CD4-positive, alpha-beta T cell treated with Interleukin-21 for 1 hour (primary cell): ENCODE measurements around the gene MAP3K12.

ENCODE experiments used
- DNase-seq: peaks from one replicate; pipeline ENCODE4 v3.0.0-alpha.2; 2020

The MAP3K12 gene

DNA sequence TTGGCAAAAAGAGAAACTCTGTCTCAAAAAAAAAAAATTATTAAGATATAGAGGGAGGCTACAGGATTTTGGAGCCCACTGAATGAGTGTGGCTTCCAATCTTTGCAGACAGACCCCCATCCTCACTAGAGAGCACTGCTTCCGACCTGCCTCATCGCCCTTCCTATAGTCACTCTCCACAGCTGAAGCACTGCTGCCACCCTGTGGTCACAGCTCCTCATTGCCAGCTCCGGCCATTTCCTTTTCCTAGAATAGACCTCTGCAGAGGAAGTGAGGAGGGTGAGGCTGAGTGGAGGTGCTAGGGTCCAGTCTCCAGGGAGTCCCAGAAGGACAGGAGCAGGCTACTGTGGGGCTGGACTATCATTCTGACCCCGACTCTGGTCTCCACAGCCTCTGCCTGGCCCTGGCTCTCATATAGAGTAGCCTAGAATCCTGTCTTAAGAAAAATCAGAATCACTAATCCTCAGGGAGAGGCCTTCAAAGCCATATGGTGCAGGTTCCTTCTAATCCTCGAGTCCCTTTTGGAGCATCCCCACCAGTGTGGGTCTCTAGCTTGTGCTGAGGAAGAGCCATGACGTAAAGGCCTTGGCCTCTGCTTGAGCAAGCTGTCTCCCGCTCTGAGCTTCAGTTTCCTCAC, 9.4 kb upstream of the MAP3K12 start:
- peak; percentile 86 for DNase-seq

DNA sequence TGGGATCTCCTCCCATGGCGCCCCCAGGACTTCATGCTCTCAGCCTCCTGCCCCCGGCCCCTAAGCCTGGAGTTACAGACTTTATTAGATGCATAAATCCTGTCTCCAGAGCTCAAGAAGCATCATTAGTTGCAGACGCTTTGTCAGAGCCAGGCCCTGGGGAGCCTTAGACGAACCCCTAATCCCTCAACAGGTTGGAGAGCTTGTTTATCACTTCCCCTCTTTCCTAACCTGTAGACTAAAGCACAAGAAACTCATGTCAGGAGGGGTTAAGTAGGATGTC, 8.3 kb upstream of the MAP3K12 start:
- DNase-seq: no peak

DNA sequence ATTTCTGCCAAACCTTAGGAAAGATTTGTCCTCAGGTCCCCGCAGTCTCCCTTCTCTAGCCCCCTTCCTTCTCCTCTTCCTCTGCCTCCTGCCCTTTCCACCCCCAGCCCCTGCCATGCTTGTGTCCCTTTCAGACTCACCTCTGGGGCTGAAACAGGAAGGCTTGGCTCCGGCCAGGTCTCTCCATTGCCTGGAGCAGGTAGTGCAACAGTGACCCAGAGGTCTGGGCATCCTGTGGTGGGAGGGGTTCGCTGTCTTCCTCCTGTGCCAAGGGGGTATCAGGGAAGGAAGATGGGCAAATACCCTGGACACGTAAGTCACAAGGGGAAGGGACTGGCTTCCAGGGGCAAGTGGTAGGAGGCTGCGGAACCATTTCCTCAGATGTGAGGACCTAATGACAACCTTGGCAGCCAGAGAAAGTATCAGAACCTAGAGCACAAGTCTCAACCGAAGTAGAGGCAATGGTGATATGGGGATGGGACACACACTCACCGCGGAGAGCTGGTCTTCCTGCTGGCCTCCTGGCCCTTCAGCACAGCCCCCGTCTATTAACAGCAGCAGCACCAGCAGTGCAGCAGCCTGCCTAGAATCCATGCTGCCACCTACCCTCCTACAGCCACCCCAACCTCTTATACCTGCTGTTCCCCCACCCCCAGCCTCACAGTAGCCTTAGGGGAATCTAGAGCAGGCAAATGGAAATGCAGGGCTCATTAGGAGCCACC, 7.8 kb upstream of the MAP3K12 start, which contains the start of gene NPFF:
TSS of gene NPFF (minus strand) at position 604 of the 722 bp plus-strand sequence. CDS start at position 594, 10 bp downstream.
- DNase-seq: no peak

DNA sequence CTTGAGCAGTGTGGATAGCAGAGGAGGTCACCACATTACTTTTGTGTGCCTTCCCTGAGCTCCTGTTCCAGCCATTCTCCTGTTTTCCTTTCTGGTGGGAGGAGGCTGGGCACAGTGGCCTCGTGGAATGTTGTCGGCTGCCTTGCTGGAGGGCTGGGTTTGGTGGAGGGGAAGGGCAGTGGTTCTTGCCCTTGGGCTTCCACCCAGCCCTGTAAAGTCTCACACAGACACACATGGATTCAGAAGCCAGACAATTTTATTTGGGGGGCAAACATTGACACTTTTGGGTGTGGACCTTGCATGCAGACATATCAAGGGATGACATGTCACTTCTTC, 7.2 kb upstream of the MAP3K12 start:
- DNase-seq: no peak

DNA sequence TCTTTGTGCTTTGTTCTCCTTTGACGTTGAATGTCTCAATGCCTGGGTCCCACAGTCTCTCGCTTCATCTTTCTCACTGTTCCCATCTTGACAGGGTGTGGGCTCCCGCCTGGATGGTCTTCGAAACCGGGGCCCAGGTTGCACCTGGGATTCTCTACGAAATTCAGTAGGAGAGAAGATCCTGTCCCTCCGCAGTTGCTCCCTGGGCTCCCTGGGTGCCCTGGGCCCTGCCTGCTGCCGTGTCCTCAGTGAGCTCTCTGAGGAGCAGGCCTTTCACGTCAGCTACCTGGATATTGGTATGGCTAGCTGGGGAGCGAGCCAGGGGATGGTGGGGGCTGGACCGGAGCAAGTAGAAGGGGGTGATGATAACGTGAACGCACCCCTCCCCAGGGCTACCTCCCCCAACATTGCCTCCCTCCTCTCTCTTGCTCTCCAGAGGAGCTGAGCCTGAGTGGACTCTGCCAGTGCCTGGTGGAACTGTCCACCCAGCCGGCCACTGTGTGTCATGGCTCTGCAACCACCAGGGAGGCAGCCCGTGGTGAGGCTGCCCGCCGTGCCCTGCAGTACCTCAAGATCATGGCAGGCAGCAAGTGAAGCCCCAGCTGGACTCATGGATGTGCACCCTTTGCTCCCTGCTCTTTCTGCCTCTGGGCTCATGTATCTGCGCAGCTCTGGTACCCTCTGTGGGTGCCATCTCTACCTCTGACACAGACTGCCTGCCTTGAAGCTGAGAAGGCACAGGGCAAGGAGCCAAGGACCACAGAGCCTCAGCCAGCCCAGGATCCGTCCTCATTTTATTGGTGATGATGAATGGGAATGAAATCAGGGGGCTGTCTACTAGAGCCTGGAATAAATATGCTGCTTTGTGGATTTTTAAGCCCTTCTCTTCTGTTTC, 6.5 kb upstream of the MAP3K12 start:
- DNase-seq: no peak

DNA sequence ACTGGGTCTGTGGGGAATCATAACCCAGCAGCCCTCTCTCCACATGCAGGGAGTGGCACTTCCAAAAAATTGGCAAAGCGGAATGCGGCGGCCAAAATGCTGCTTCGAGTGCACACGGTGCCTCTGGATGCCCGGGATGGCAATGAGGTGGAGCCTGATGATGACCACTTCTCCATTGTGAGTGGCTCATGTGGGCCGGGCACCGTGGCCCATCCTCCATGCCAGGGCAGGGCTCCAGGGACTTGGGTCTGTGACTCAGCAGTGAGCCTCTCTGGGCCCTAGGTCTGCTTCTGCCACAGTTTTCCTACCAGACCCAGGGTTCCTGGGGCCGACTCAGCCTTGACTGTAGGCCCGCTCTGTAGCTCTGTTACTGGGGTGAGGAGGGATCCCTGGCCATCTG, 5.8 kb upstream of the MAP3K12 start:
- no peak for DNase-seq

DNA sequence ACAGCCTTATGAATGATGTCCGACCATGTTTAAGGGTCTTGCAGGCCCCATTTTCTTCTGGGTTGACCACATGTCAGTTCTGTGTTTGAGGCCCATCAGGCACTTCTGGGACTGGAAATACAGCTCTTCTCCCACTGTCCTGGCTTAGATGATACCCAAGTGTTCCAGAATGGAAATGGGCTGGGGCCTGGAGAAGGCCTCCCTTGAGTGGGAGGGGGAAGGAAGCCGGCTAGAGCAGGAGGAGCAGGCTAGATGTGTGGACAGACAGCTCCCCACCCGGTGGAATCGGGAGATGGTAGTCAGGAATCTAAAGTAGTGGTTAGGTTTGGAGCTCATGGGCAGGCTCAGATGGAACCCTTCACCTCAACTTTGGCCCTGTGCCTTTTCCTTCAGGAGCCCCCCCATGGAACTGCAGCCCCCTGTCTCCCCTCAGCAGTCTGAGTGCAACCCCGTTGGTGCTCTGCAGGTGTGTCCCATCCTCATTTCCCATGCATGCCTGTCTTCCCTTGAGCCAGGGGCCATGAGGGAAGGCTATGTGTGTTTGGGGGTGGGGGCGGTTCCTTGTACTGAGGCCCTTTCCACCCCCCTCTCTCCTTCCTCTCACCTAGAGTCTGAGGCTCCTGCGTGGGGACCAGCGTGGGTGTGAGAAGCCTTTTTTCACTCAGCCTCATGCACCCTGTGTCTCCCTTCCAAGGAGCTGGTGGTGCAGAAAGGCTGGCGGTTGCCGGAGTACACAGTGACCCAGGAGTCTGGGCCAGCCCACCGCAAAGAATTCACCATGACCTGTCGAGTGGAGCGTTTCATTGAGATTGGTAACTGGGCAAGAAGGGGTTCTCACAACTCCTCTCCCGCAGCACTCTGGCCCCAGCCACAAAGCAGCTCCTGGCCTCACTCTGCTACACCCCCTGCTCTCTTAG, 5.0 kb upstream of the MAP3K12 start:
- no peak for DNase-seq

DNA sequence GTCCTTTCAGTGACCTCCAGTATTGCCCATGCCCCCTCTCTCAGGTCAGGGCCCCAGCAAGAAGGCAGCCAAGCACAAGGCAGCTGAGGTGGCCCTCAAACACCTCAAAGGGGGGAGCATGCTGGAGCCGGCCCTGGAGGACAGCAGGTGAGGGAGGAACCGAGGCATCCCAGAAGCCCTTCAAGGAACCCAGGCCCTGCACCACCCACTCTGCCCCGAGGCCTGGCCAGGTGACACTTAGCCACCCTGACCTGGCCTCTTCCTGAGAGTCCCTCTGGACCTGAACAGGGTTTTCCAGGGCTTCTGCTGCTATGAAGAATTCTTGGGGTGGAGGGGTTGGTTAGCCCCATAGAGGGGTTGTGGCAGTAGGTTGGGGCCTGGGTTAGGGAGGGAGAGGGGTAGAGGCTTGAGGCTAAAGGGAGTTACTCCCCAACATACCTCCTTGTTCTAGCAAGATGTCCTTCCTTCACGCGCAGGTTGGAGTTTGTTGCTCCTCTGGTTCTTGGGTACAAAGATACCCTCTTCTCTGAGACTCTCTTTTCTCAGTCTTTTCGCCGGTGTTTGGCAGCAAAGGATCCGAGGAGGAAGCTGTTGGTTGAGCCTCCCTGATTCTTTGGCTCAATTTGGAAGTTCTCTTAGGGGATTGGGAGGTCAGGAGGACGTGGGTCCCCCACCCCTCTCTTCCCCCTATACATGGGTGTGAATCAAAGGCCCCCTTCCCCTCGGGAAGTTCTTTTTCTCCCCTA, 3.9 kb upstream of the MAP3K12 start:
- DNase-seq: no peak

DNA sequence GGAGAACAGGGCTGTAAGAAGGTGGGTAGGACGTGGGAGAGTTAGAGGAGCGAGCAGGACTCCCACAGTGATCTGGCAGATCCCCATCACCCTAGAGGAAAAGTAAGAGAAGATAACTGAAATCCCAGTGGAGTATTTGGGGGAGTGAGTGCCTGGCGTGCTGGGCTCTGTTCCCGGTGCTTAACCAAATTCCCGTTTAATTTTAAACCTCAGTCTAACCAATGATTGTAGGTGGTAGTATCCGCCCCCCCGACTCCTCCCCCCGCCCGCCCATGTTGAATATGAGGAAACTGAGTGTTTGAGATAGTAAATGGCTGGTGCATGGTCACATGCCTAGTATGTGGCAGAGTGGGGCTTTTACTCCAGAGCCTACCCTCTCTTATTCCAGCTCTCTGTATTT, 3.1 kb upstream of the MAP3K12 start:
- DNase-seq: no peak

DNA sequence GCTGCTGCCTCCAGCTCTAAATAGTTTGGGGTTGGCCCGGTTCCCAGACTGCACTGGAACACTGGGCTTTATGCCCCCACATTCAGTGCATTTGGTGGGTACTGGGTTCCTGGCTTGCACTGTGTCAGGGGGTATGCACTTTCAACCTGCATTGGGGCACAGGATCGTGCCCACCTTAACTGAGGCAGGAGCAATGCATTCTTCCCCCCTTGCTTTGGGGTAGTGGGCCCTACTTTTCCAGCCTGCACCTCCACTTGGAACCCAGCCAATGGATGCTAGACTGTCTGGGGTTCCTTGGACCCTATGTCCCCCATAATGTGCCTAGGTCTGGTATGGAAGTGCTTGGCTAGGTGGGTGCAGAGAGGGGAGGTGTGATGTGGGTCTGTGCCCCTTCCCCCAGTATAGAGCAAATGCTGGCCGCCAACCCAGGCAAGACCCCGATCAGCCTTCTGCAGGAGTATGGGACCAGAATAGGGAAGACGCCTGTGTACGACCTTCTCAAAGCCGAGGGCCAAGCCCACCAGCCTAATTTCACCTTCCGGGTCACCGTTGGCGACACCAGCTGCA, 2.4 kb upstream of the MAP3K12 start:
- no peak for DNase-seq

DNA sequence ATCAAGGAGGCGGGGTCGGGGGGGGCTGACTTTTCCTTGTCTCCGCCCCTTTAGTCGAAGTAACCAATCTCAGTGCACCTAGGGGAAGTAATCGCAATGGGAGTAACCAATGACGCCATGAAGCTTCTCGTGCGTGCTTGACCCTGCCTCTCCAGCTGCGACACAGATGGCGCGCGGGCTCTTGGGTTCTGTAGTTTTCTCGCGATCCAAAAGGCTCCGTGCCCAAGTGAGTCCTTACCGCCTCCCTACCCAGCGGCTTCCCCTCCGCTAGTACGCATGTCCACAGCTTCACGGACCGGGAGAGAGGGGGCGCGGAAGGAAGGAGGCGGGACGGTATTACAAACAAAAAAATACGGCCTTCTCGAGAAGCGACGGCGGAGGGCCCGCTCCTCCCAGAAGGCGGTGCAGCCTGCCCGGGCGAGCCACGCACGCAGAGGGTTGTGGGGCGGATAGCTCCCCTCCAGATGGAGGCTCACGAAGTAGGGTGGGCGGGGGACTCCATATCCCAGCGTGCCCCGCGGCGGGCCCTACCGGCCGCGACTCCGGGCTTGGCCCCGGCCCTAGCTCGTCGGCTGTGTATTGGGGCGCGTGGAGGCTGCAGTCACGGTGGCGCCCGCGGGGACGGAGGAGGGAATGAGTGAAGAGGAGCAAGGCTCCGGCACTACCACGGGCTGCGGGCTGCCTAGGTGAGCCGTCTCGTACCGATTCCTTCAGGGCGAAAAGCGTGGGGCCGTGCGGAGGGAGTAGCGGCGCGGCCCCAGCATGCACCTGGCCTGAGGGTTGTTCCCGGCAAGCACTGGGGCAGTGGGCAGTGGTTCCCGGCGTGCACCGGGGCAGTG, 1.7 kb upstream of the MAP3K12 start, which contains the start of gene TARBP2:
TSS of gene TARBP2 (plus strand) at position 508 of the 839 bp plus-strand sequence. CDS start at position 634, 126 bp downstream.
- DNase-seq: peak; percentile 100

DNA sequence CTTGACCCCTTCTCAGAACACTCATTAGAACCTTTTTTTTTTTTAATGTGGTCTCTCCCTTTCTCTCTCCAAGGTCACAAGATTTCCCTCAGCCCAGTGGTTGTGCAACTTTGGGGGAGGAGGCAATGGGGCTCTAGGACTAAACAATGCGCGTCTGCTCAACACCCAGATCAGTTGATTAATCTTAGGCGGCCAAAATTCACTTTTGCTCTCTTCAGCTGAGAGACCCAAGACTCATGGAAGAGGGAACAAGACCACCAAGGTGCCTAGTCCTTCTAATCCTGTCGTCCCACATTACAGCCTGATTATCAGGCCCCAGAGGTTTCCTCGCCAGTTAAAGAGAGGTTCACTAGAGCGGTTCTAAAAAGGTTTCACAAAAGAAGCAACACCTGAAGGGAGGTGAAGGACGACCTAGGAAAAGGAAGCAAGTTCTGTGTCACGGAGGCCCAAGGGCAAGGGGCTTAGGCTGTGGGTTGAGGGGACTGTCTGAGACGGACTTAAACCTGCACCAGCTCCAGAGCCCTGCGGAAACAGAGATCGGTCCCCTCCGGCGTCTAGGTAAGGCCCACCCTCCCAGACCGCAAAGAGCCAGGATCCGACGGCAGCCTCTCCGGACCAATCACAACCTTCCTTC, 1.0 kb upstream of the MAP3K12 start:
- peak; percentile 46 for DNase-seq

DNA sequence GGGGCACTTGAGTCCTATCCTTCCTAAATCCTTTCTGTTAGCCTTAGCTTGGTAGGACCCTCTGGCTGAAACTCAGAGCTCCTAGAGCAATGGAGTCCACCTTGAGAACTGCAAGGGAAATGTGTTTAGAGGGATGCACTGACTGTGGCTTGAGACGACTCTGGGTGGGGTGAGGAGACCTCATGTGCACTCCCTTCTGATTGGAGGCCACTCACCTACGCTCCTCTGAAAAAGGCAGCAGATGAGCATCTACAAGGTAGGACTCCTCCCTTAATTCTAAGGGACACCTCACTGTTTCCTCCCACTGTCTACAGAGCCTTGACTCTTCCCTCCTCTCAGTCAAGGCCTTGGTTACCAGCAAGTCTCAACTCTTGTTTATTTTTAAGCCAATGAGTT, 1.0 kb downstream of the MAP3K12 start:
- DNase-seq: peak; percentile 28

DNA sequence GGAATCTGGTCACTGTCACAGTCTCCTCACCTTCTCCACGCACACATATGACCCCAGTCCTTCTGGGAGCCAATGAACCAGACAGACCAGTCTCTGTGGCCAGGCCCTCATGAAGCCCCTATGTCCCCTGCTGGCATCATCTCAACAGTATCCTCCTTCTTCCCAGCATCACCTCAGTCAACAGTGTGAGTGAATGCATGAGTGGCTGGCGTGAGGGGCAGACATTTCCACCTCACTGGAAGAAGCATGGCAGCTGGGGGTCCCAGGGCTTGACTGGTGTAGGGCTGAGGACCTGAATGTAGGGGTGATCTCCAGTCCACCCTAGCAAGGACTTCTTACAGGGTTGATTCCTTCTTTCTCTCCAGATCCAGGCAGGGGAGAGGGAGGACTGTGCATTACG, 1.8 kb downstream of the MAP3K12 start:
- DNase-seq: no peak

DNA sequence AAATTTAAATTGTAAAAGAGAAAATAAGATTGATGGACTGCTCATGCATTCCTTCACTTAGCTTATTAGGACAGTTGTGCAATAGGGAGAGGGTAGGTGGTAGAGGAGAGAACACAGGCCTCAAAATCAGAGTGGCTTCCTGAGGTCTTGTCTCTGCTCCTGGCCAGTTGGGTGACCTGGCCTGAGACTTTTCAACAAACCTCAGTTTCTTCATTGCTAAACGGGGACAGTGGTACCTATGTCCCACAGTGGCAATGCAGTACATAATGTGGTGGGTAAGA, 2.6 kb downstream of the MAP3K12 start:
- no peak for DNase-seq

DNA sequence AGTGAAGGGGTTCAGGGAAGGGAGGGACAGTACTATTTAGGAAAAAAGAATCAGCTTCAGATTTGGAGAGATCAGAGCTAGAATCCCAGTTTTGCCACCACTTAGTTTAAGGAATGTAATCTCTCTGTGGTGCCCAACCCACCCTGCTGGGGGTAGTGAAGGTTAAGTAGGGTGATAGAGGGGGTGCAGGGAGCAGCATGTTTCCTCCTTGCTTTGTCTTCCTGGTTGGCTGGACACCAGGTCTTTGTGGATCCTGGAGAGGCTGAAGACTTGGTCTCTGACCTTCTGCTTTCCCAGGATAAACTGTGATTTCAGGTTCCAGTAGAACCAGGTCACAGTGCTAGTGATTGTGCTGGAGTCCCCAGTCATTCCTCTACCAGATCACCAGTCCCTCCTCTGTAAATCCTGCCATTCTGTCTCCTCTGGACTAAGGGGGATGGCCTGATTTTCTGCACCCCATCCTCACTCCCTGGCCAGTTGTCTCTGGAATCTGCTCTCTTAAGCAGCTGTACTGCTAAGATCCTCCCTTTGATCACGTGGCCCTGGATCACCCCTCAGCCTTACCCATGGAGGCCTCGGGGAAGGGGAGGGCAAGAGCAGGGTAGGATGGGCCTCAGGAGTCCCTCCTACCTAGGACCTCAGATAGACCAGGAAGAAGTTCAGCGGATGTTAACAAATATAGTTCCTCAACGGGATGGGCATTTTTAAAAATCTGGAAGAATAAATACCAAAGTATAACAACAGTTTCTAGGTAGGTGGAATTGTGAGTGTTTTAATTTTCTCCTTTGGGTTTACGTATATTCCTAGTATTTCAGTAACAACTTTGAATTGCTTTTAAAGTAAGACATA, 3.1 kb downstream of the MAP3K12 start:
- DNase-seq: no peak

DNA sequence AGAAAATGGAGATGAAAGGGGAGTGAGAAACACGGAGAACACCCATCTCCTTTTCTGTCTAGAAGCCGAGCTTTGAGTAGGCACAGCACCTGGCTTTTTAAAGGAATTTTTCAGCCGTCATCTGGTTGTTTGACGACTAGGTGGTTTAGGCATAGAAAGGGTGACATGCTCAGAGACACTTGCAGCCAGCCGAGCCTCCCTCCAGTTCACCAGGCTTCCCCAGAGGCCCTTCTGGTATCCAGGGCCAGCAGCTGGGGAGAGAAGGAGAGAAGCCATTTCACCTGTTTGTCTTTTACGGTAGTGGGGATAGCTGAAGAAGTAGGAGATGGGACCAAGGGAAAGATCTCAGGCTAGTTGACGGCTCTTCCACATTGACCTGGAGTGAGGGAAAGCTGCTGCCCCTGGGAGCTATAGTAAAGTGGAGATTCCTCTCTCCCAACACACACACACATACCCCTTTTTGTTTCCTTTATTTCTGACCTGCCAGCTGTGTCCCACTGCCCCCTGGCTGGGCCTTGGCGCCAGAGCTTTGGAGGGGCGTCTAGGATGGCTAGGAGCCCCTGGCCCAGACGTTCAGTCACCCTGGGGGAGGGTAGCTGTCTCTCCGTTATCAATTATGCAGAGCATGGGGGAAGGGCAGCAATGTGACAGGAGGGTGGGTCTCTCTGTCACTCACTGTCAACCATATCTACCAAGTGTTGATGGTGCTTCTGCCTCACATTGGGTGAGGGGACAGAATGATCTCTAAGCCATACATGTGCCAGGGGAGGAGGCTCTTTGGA, 5.5 kb downstream of the MAP3K12 start:
- DNase-seq: no peak

DNA sequence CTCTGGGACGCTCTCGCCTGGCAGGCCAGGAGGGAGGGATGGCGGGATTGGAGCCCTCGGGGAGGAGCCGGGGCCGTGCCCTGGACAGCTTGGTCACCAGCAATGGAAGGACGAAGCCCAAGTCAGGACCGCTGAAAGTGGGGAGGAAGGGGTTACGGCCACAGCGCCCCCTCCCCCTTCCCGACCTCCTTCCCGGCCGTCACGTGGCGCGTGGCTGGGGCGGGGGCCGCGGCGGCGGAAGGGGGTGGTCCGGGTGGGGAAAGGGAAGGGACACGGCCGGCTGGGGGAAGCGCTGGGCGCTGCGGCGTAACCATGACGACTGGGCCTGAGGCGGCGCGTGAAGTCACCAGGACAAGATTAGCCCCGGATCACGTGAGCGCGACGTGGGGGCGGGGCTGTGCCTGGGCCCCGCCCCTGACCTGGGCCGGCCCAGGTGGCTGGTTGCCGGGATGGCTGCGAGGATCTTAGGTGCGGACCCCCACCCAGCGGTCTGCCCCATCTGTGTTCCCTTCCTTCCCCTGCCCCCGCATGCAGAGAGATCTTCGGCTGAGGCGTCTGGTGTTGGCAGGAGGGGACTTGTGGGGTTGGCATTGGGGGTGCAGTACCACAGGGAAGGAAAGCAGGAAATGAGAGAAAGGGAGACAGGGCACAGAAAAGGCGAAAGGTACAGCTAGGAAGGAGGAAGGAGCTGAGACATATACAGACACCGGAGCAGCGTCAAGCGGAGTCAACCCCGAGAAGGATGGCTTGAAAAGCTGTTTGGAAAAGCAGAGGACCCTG, 6.2 kb downstream of the MAP3K12 start:
- DNase-seq: peak; percentile 93
